HG03139 (cell line): ENCODE results near the gene NCS1.
"Not testable (repeated sequence)": the region's sequence is repeated elsewhere in the genome, so short reads cannot be mapped to it uniquely, and the experiment has no call there.

Experiments
- ATAC-seq: cut with Tn5 transposase; IDR thresholded peaks from one replicate; pipeline ENCODE4 v1.9.1; 2021; ENCODE audit not compliant: unreplicated experiment

Gene NCS1

GRCh38 chr9:130235558-130236435 is 63.6 kb downstream of the NCS1 start:
- ATAC-seq, result no peak

GRCh38 chr9:130236436-130236985 is 64.3 kb downstream of the NCS1 start:
- ATAC-seq, result no peak

GRCh38 chr9:130237076-130237475 is 64.9 kb downstream of the NCS1 start:
- no peak for ATAC-seq

GRCh38 chr9:130237763-130238524 is 65.7 kb downstream of the NCS1 start:
- ATAC-seq, result no peak

GRCh38 chr9:130239363-130239695 is 67.1 kb downstream of the NCS1 start:
- no peak for ATAC-seq

GRCh38 chr9:130239741-130240241 is 67.6 kb downstream of the NCS1 start:
- ATAC-seq, result no peak

GRCh38 chr9:130240410-130241197 is 68.4 kb downstream of the NCS1 start:
- ATAC-seq, result no peak

- no peak for ATAC-seq
Observed at GRCh38 chr9:130241198-130241535, 69.0 kb downstream of the NCS1 start.

GRCh38 chr9:130242270-130243014 is 70.2 kb downstream of the NCS1 start:
- ATAC-seq, result no peak

GRCh38 chr9:130243015-130243881 is 71.0 kb downstream of the NCS1 start:
- no peak for ATAC-seq

- ATAC-seq, result no peak
Observed at GRCh38 chr9:130243882-130244170, 71.6 kb downstream of the NCS1 start.

GRCh38 chr9:130244548-130245165 is 72.5 kb downstream of the NCS1 start:
- ATAC-seq, result no peak

- ATAC-seq, result no peak
Observed at GRCh38 chr9:130245474-130245873, 73.3 kb downstream of the NCS1 start.

GRCh38 chr9:130246126-130246525 is 73.9 kb downstream of the NCS1 start:
- ATAC-seq, result no peak

GRCh38 chr9:130254747-130255630 is 82.8 kb downstream of the NCS1 start:
- no peak for ATAC-seq

GRCh38 chr9:130255631-130256134 is 83.5 kb downstream of the NCS1 start:
- no peak for ATAC-seq

- ATAC-seq, result no peak
Observed at GRCh38 chr9:130256644-130257043, 84.4 kb downstream of the NCS1 start.

- not testable (repeated sequence) for ATAC-seq
Observed at GRCh38 chr9:130258137-130258536, 85.9 kb downstream of the NCS1 start.
